Measurements from ENCODE around the gene SLIT1. TPM values are rescaled to one million over a fixed set of nuclear protein-coding genes. Genes with fewer than 3 reads are reported as not detected.

Gene SLIT1
- total RNA-seq, 1 donor from 2014 or later, result 25.5 TPM

DNA sequence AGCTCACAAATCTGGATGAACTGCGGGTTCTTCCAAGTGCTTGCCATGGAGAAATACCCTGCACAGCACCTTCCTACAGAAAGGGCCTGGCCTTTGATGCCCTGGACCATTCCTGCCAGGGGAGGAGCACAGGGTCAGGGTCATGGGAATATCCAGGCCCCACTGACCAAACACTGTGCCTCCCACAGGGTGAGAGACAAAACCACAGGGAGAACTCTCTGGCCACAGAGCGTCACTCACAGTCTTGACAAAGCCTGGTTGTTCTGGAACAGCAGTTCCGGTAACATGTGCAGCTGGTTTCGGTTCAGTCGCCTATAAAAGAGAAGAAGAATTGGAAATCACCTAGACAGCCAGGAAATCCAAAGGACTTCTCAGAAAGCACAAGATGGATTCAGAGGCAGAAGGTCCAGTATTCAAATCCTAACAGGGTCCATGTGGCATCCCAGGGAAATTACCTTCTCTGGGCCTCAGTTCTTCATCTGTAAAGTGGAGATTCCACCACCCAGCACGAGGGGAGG is 28.1 kb downstream of the SLIT1 start:
- H3K27me3 Mint-ChIP-seq, result no peaks in the 10 kb centered on the region
- DNase-seq (ENCODE audit: low spot score, unreplicated experiment), result no peak
- no peaks in the 10 kb centered on the region for H3K4me1 Mint-ChIP-seq (ENCODE audit: low read depth)
- no peak overlapping the region for H3K4me3 Mint-ChIP-seq (ENCODE audit: low read depth)
- H3K27ac Mint-ChIP-seq, result no peak overlapping the region
- no peaks in the 10 kb centered on the region for H3K9me3 Mint-ChIP-seq (ENCODE audit: low read depth)
- H3K36me3 Mint-ChIP-seq (ENCODE audit: insufficient read depth), result peaks cover 3% of the 10 kb centered on the region
- no peak for TF ChIP-seq CTCF (IDR thresholded peaks at IDR 0.05; ENCODE audit: unreplicated experiment)

- no peak for DNase-seq (ENCODE audit: low spot score, unreplicated experiment)
- TF ChIP-seq CTCF (IDR thresholded peaks at IDR 0.05; ENCODE audit: unreplicated experiment), result no peak
- H3K27me3 Mint-ChIP-seq, result no peaks in the 10 kb centered on the region
- peaks cover 10% of the 10 kb centered on the region for H3K4me1 Mint-ChIP-seq (ENCODE audit: low read depth)
- H3K27ac Mint-ChIP-seq, result peak overlapping the region; percentile 67
- no peak overlapping the region for H3K4me3 Mint-ChIP-seq (ENCODE audit: low read depth)
- peaks cover 2% of the 10 kb centered on the region for H3K36me3 Mint-ChIP-seq (ENCODE audit: insufficient read depth)
- H3K9me3 Mint-ChIP-seq (ENCODE audit: low read depth), result no peaks in the 10 kb centered on the region
Measured at GRCh38 chr10:97154781-97155180, 31.0 kb downstream of the SLIT1 start.

- peaks cover 13% of the 10 kb centered on the region for H3K4me1 Mint-ChIP-seq (ENCODE audit: low read depth)
- H3K4me3 Mint-ChIP-seq (ENCODE audit: low read depth), result no peak overlapping the region
- no peak for TF ChIP-seq CTCF (IDR thresholded peaks at IDR 0.05; ENCODE audit: unreplicated experiment)
- no peak for DNase-seq (ENCODE audit: low spot score, unreplicated experiment)
- peaks cover 2% of the 10 kb centered on the region for H3K36me3 Mint-ChIP-seq (ENCODE audit: insufficient read depth)
- H3K27ac Mint-ChIP-seq, result peak overlapping the region; percentile 33
- H3K9me3 Mint-ChIP-seq (ENCODE audit: low read depth), result no peaks in the 10 kb centered on the region
- no peaks in the 10 kb centered on the region for H3K27me3 Mint-ChIP-seq
Measured at GRCh38 chr10:97154162-97154561, 31.6 kb downstream of the SLIT1 start.

GRCh38 chr10:97153270-97153850 is 32.4 kb downstream of the SLIT1 start:
- Mint-ChIP-seq H3K9me3 (ENCODE audit: low read depth) (no peaks in the 10 kb centered on the region), H3K36me3 (ENCODE audit: insufficient read depth) (peaks cover 2% of the 10 kb centered on the region), H3K27me3 (no peaks in the 10 kb centered on the region), H3K4me3 (ENCODE audit: low read depth) (no peak overlapping the region), H3K27ac (no peak overlapping the region), H3K4me1 (ENCODE audit: low read depth) (peaks cover 15% of the 10 kb centered on the region)
- DNase-seq (ENCODE audit: low spot score, unreplicated experiment), result no peak
- no peak for TF ChIP-seq CTCF (IDR thresholded peaks at IDR 0.05; ENCODE audit: unreplicated experiment)

DNA sequence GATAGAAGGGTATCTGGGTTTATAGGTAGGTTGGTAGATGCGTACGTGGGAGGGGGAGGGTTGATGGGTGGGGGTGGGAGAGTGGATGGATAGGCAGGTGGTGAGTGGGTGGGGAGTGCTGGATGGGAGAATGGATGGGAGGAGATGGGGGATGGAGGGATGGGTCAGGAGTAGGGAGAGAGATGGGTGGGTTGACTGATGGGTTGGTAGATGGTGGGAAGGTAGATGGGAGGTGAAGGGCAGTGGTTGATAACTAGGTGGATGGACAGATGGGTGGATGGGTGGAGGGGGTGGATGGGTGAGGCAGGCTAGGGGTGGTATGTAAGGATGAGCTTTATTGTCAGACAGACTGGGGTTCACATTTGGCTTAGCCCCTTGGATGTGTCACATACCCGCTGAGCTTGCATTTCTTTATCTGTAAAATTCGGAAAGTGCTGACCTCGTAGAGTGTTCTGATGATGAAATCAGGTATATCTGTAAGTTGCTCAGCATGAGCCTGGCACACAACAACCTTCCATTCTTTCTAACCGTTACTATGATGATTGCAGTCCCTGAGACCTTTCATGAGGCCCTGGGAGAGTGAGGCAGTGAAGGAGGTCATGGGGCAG is 34.3 kb downstream of the SLIT1 start:
- H3K4me1 Mint-ChIP-seq (ENCODE audit: low read depth), result peaks cover 15% of the 10 kb centered on the region
- H3K36me3 Mint-ChIP-seq (ENCODE audit: insufficient read depth), result peaks cover under 1% of the 10 kb centered on the region
- no peaks in the 10 kb centered on the region for H3K27me3 Mint-ChIP-seq
- DNase-seq (ENCODE audit: low spot score, unreplicated experiment), result no peak
- H3K4me3 Mint-ChIP-seq (ENCODE audit: low read depth), result no peak overlapping the region
- H3K27ac Mint-ChIP-seq, result no peak overlapping the region
- H3K9me3 Mint-ChIP-seq (ENCODE audit: low read depth), result no peaks in the 10 kb centered on the region
- TF ChIP-seq CTCF (IDR thresholded peaks at IDR 0.05; ENCODE audit: unreplicated experiment), result no peak
